GM18873 (cell line): Measurements from ENCODE around the gene EIF4G1.

Experiments
- ATAC-seq: cut with Tn5 transposase; IDR thresholded peaks from one replicate; pipeline ENCODE4 v1.9.1; 2021; ENCODE audit warnings: mild to moderate bottlenecking, moderate library complexity, moderate number of reproducible peaks; ENCODE audit not compliant: unreplicated experiment, low FRiP score

The EIF4G1 gene

DNA sequence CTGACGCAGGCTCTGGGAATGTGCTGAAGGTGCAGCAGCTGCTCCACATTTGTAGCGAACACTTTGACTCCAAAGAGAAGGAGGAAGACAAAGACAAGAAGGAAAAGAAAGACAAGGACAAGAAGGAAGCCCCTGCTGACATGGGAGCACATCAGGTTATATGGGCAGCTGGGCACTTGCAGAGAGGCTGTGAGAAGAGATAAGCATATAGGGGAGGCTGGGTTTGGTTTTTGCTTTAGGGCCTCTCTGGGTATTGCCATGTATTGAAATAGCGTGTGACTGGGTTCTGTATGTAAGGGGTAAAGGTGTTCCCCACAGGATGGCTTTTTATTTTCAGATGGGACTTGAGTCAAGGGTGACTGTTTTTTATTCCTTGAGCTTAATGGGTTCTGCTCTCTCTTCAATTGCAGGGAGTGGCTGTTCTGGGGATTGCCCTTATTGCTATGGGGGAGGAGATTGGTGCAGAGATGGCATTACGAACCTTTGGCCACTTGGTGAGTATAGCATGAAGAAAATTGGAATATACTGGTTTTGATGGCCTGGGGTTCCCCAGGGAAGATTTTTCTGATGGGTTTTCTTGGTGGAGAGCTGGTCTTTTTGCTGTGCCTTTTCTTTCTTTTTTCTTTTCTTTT is 7.9 kb upstream of the EIF4G1 start:
- no peak for ATAC-seq

DNA sequence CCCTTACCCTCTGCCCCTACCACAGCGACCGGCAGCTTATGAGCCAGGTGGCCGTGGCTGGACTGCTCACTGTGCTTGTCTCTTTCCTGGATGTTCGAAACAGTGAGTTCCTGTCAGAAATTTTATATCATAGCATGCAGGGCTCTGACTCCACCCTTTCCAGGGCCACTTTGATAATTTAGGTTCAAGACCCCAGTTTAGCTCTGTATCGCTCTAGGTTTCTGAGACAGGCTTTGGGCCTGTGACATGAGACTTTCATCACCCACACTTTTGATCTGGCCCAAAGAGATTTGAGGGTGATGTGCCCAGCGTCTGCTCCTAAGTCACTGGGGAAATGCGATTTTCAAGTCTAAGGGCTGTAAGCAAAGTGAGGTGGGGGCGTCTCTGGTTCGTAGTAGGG is 6.5 kb upstream of the EIF4G1 start:
- ATAC-seq, result no peak

DNA sequence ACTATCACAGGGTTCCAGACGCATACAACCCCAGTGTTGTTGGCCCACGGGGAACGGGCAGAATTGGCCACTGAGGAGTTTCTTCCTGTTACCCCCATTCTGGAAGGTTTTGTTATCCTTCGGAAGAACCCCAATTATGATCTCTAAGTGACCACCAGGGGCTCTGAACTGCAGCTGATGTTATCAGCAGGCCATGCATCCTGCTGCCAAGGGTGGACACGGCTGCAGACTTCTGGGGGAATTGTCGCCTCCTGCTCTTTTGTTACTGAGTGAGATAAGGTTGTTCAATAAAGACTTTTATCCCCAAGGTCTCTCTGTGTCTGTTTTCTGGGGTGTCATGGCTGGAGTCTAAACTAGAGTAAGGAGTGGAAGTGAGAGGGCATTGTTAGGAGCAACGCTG is 5.7 kb upstream of the EIF4G1 start:
- ATAC-seq, result no peak

DNA sequence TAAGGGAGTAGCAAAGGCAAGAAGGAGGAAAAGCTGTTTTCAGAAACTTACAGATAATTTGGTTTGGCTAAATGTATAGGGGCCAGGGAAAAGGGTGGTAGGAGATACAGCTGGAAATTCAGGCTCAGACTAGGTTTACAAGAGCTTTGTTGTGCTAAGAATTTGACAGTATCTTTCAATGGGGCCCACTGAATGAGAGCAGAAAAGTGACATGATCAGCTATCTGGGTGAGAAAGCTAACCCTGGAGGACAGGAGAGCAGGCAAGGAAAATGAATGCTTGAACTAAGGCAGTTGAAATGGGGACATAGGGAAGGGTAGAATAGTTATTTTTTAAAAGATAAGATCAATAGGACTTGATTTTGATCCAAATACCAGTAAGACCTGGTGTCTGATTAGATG is 2.8 kb upstream of the EIF4G1 start:
- ATAC-seq, result no peak

DNA sequence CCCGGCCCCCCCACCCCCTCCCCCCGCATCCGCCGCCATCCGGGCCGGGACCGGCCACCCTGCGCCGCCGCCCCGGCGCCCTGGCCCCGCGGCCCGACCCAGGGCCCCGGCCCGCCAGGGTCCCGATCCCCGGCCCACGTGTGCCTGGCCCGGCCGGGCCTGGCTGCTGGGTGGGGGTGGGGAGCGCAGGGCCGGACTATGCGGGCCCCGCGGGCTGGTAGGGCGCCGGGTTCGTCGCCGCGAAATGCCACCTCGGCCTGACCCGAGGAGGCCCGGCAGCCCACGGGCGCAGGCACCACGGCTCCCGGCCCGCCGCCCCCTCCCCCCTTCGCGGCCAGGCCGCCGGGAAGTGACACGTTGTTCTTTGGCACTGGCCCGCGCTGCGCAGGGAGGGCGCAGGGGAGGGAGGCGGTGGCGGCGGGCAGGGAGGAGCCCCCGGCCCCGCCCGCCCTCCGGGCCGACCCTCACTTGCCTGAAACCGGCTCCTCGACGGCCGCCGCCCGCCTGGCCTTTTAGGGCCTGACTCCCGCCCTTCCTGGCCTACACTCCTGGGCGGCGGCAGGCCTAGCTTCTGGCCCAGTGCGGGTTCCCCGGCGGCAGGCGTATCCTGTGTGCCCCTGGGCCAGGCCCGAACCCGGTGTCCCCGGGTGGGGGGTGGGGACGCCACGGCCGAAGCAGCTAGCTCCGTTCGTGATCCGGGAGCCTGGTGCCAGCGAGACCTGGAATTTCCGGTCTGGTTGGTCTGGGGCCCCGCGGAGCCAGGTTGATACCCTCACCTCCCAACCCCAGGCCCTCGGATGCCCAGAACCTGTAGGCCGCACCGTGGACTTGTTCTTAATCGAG is 515 bp downstream of the EIF4G1 start:
- peak; percentile 20 for ATAC-seq

GRCh38 chr3:184315543-184315867 is 1.1 kb downstream of the EIF4G1 start:
- ATAC-seq, result no peak

DNA sequence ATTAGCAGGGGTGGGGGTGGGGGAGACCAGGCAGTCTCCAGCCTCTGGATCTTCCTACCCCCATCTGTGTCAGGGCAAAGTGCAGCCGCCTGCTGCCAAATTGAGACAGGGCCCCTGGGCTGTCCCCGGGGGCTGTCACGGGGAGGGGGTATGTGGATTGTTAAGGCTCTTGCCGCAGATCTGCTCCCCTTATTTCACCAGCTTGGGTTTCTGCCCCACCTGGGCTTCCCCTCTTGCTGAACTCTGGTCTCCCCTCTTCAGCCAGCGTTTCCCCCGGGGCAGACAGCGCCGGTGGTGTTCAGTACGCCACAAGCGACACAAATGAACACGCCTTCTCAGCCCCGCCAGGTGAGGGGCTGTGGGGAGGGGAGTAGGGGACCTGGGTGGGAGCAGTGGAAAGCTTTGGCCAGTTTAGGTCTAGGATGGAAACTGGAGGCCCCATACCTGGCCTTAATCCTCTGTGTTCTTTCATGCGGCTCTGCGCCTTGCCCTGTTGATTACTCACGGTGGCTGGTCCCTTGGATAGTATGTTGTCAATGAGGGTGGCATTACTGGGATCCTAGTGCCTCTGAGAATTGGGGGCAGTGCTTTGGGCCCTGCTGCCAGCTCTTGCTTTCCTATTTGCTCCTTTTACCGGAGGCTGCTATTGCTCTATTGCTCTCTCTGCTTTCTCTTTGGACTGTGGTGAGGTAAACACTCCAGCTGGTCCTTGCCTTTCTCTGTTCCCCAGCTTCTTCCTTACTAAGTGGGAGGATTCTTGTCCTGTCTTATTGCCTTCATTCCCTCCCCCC is 1.7 kb downstream of the EIF4G1 start:
- ATAC-seq, result no peak

DNA sequence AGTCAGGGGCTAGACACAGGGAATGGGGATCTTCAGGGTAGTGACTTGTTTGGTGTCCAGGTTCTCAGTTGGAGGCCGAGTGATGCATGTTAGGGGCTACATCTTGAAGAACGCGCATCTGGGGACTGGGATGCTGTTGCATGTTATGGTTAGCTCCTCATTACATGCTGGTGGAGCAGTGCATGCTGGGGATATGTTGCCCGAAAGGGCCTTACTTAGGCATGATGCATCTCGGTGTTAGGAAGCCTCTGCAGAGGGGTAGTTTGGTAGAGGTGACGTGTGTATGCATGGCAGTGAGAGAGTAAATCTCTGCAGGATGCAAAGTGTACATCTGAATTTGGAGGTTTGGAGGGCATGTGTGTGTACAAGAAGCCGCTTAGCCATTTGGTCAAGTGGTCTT is 2.4 kb downstream of the EIF4G1 start:
- no peak for ATAC-seq

- no peak for ATAC-seq
Measured at GRCh38 chr3:184317201-184317600, 2.8 kb downstream of the EIF4G1 start.

DNA sequence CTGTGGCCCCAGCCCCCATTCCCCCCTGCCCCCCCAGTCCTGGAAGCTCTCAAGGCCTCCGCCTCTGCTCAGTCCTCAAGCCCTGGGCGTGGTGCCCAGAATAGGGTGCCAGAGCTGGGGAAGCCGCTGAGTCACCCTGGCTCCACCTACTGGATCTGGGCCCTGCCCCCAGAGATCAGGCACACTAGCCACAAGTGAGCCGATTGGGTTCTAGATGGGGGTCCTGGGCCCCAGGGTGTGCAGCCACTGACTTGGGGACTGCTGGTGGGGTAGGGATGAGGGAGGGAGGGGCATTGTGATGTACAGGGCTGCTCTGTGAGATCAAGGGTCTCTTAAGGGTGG is 5.7 kb downstream of the EIF4G1 start:
- no peak for ATAC-seq

- ATAC-seq, result no peak
Measured at GRCh38 chr3:184321666-184322065, 7.3 kb downstream of the EIF4G1 start.

DNA sequence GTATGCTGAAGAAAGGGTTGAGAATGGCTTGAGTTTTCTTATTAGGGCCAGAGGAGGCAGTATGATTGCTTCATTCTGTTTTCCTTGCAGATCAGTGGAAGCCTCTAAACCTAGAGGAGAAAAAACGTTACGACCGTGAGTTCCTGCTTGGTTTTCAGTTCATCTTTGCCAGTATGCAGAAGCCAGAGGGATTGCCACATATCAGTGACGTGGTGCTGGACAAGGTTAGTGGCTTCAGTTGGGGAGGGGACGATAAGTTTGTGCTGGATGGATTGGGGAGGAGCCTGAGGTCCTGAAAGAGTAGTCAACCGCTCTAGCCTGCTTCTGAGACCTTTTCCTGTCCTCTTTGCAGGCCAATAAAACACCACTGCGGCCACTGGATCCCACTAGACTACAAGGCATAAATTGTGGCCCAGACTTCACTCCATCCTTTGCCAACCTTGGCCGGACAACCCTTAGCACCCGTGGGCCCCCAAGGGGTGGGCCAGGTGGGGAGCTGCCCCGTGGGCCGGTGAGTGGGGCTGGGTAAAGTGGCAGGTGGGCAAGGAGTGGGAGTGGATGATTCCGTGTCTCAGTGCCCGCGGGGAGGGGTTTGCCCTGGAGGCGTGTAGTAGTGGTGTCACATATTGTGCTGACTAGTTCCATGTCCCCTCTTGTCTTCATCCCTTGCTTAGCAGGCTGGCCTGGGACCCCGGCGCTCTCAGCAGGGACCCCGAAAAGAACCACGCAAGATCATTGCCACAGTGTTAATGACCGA is 8.5 kb downstream of the EIF4G1 start:
- ATAC-seq, result no peak

GRCh38 chr3:184323696-184324095 is 9.3 kb downstream of the EIF4G1 start:
- no peak for ATAC-seq

- ATAC-seq, result no peak
Measured at GRCh38 chr3:184325269-184325668, 10.9 kb downstream of the EIF4G1 start.

DNA sequence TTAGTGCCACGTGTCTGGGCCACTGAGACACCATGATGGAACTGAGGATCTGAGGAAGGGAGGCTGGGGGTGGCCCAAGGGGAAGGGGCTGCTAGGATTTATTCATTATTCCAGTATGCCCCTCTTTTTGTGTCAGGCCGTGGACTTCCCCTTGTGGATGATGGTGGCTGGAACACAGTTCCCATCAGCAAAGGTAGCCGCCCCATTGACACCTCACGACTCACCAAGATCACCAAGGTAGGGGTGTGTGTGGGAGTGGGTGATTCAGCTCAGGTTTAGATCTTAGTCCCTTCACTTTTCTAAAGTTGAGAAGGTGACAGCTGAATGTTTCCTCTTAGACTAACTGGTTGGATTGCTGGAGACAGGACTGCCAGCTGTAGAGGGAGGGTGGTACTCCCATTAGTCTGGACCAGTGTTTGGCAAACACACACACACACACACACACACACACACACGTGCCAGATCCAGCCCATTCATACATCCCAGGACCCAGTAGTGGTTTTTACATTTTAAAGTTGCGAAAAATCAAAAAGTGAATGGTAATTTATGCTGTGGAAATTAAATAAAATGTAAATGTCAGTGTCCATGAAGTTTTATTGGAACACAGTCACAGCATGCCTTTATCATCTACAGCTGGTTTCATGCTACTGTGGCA is 11.4 kb downstream of the EIF4G1 start:
- no peak for ATAC-seq

GRCh38 chr3:184327171-184327570 is 12.8 kb downstream of the EIF4G1 start:
- no peak for ATAC-seq

- ATAC-seq, result no peak
Measured at GRCh38 chr3:184328516-184328915, 14.1 kb downstream of the EIF4G1 start.

- ATAC-seq, result no peak
Measured at GRCh38 chr3:184332370-184333090, 18.1 kb downstream of the EIF4G1 start.

- ATAC-seq, result no peak
Measured at GRCh38 chr3:184333190-184333589, 18.8 kb downstream of the EIF4G1 start.

GRCh38 chr3:184333700-184334099 is 19.3 kb downstream of the EIF4G1 start:
- no peak for ATAC-seq
